Neural progenitor cell (in vitro differentiated cells): Measurements from ENCODE around the gene UBE2QL1. TPM values are rescaled to one million over a fixed set of nuclear protein-coding genes. Genes with fewer than 3 reads are reported as not detected.

ENCODE experiments used
- DNase-seq: peaks from one replicate; pipeline ENCODE4 v3.0.0-alpha.2; 2016; ENCODE audit warnings: low spot score
- H2AFZ ChIP-seq: fragments of 200-600 bp; sonication (generic); replicated peaks from 2 replicates; pipeline ENCODE4 v1.6.1; 2016; ENCODE audit warnings: antibody characterized with exemption
- H3F3A ChIP-seq: fragments of 200-600 bp; sonication (generic); 2 replicates; pipeline ENCODE4 v1.6.1; 2016; ENCODE audit warnings: antibody characterized with exemption, low read depth
- H3K27ac ChIP-seq: fragments of 200-600 bp; sonication (generic); 2 replicates; pipeline ENCODE4 v1.5.1; 2016; ENCODE audit warnings: mild to moderate bottlenecking
- H3K27me3 ChIP-seq: fragments of 200-600 bp; sonication (generic); 2 replicates; pipeline ENCODE4 v1.6.1; 2016; ENCODE audit warnings: mild to moderate bottlenecking, moderate library complexity
- H3K36me3 ChIP-seq: fragments of 200-600 bp; sonication (generic); 2 replicates; pipeline ENCODE4 v1.5.1; 2016
- H3K4me1 ChIP-seq: fragments of 200-600 bp; sonication (generic); 2 replicates; pipeline ENCODE4 v1.6.1; 2016; ENCODE audit warnings: mixed run types
- H3K4me2 ChIP-seq: fragments of 200-600 bp; sonication (generic); 2 replicates; pipeline ENCODE4 v1.6.1; 2016
- H3K4me3 ChIP-seq: fragments of 200-600 bp; sonication (generic); 2 replicates; pipeline ENCODE4 v1.5.1; 2016
- H3K79me2 ChIP-seq: fragments of 200-600 bp; sonication (generic); 2 replicates; pipeline ENCODE4 v1.6.1; 2016; ENCODE audit warnings: low read depth
- H3K9ac ChIP-seq: fragments of 200-600 bp; sonication (generic); 2 replicates; pipeline ENCODE4 v1.6.1; 2016
- H3K9me3 ChIP-seq: fragments of 200-600 bp; sonication (generic); 2 replicates; pipeline ENCODE4 v1.5.1; 2016; ENCODE audit warnings: low read depth
- H4K20me1 ChIP-seq: fragments of 200-600 bp; sonication (generic); 2 replicates; pipeline ENCODE4 v1.6.1; 2016; ENCODE audit warnings: low read depth
- H3K27ac Mint-ChIP-seq: 3 replicates; pipeline ENCODE4 v1.8.0; 2021; ENCODE audit warnings: mixed read lengths
- H3K27me3 Mint-ChIP-seq: 2 replicates; pipeline ENCODE4 v1.8.0; 2022; ENCODE audit warnings: low read depth, mild to moderate bottlenecking, inconsistent platforms, moderate library complexity, mixed read lengths; ENCODE audit not compliant: insufficient read depth
- H3K36me3 Mint-ChIP-seq: 3 replicates; pipeline ENCODE4 v1.8.0; 2021; ENCODE audit warnings: mixed read lengths
- H3K4me1 Mint-ChIP-seq: 3 replicates; pipeline ENCODE4 v1.8.0; 2021; ENCODE audit warnings: mixed read lengths
- H3K4me3 Mint-ChIP-seq: 3 replicates; pipeline ENCODE4 v1.8.0; 2021; ENCODE audit warnings: mild to moderate bottlenecking, moderate library complexity, mixed read lengths
- H3K9me3 Mint-ChIP-seq: 3 replicates; pipeline ENCODE4 v1.8.0; 2020; ENCODE audit warnings: mixed read lengths
- CTCF ChIP-seq: fragments of 200-600 bp; sonication (generic); IDR thresholded peaks from 2 replicates; pipeline ENCODE4 v1.5.1; 2017; ENCODE audit warnings: antibody characterized with exemption, mild to moderate bottlenecking
- EZH2 ChIP-seq: fragments of 200-600 bp; sonication (generic); IDR thresholded peaks from 2 replicates; pipeline ENCODE4 v1.6.1; 2017; ENCODE audit warnings: antibody characterized with exemption, mild to moderate bottlenecking, moderate library complexity
- EZH2phosphoT487 ChIP-seq: fragments of 200-600 bp; sonication (generic); IDR thresholded peaks from 2 replicates; pipeline ENCODE4 v1.6.1; 2017; ENCODE audit warnings: antibody characterized with exemption
- total RNA-seq: library from RNA; depleted of rRNA; stranded (reverse); fragments of >200 nt; gene quantifications from 2 replicates; pipeline ENCODE4 v1.2.3, GENCODE V29; 2015; ENCODE audit warnings: low replicate concordance

Gene UBE2QL1
- total RNA-seq, 1 donor from 2014 or later = 0.30 TPM

GRCh38 chr5:6427694-6428093 is 21.0 kb upstream of the UBE2QL1 start:
- no peaks in the 10 kb centered on the region for H3K4me1 Mint-ChIP-seq

GRCh38 chr5:6430418-6431028 is 18.1 kb upstream of the UBE2QL1 start:
- Histone ChIP-seq H3K79me2 (no peaks in the 10 kb centered on the region), H4K20me1 (no peaks in the 10 kb centered on the region), H3K9me3 (no peaks in the 10 kb centered on the region), H2AFZ (no peak overlapping the region), H3F3A (no peaks in the 10 kb centered on the region), H3K9ac (no peak overlapping the region), H3K4me2 (no peak overlapping the region), H3K27ac (no peak overlapping the region), H3K36me3 (no peaks in the 10 kb centered on the region), H3K4me3 (no peak overlapping the region), H3K4me1 (no peaks in the 10 kb centered on the region), H3K27me3 (peaks cover 40% of the 10 kb centered on the region)
- no peak for DNase-seq
- peaks cover 5% of the 10 kb centered on the region for H3K27me3 Mint-ChIP-seq
- TF ChIP-seq CTCF (no peak), EZH2 (no peak), EZH2phosphoT487 (no peak)
- no peak overlapping the region for H3K27ac Mint-ChIP-seq
- no peak overlapping the region for H3K4me3 Mint-ChIP-seq
- no peaks in the 10 kb centered on the region for H3K4me1 Mint-ChIP-seq
- no peaks in the 10 kb centered on the region for H3K36me3 Mint-ChIP-seq
- peaks cover 7% of the 10 kb centered on the region for H3K9me3 Mint-ChIP-seq

More at GRCh38 chr5:6427694-6428093, 21.0 kb upstream of the UBE2QL1 start:
- no peak for DNase-seq
- no peaks in the 10 kb centered on the region for H3K36me3 Mint-ChIP-seq
- no peak overlapping the region for H3K4me3 Mint-ChIP-seq
- Histone ChIP-seq H4K20me1 (no peaks in the 10 kb centered on the region), H3K27ac (no peak overlapping the region), H3K9ac (no peak overlapping the region), H3K4me1 (no peaks in the 10 kb centered on the region), H2AFZ (no peak overlapping the region), H3K4me3 (no peak overlapping the region), H3K79me2 (no peaks in the 10 kb centered on the region), H3K36me3 (no peaks in the 10 kb centered on the region), H3F3A (no peaks in the 10 kb centered on the region), H3K9me3 (no peaks in the 10 kb centered on the region), H3K4me2 (no peak overlapping the region), H3K27me3 (peaks cover 18% of the 10 kb centered on the region)
- H3K27me3 Mint-ChIP-seq = peaks cover 5% of the 10 kb centered on the region
- no peak overlapping the region for H3K27ac Mint-ChIP-seq
- H3K9me3 Mint-ChIP-seq = peaks cover 7% of the 10 kb centered on the region
- TF ChIP-seq EZH2 = no peak
- no peak for TF ChIP-seq CTCF
- TF ChIP-seq EZH2phosphoT487 = no peak

GRCh38 chr5:6431214-6432195 is 17.2 kb upstream of the UBE2QL1 start:
- H3K27me3 ChIP-seq = peaks cover 50% of the 10 kb centered on the region
- H4K20me1 ChIP-seq = no peaks in the 10 kb centered on the region
- H2AFZ ChIP-seq = no peak overlapping the region
- no peak overlapping the region for H3K27ac ChIP-seq
- Mint-ChIP-seq H3K27me3 (peaks cover 5% of the 10 kb centered on the region), H3K4me3 (no peak overlapping the region), H3K36me3 (no peaks in the 10 kb centered on the region), H3K4me1 (no peaks in the 10 kb centered on the region), H3K9me3 (peaks cover 7% of the 10 kb centered on the region), H3K27ac (no peak overlapping the region)
- no peaks in the 10 kb centered on the region for H3F3A ChIP-seq
- no peaks in the 10 kb centered on the region for H3K36me3 ChIP-seq
- no peak overlapping the region for H3K4me3 ChIP-seq
- no peaks in the 10 kb centered on the region for H3K4me1 ChIP-seq
- H3K4me2 ChIP-seq = no peak overlapping the region
- DNase-seq = no peak
- TF ChIP-seq EZH2 = no peak
- TF ChIP-seq EZH2phosphoT487 = no peak
- no peak for TF ChIP-seq CTCF
- H3K9me3 ChIP-seq = no peaks in the 10 kb centered on the region
- no peak overlapping the region for H3K9ac ChIP-seq
- no peaks in the 10 kb centered on the region for H3K79me2 ChIP-seq
